Hematopoietic multipotent progenitor cell (in vitro differentiated cells): ENCODE data around the gene MAP2K5. TPM values are rescaled to one million over a fixed set of nuclear protein-coding genes. Genes with fewer than 3 reads are reported as not detected.

Experiments used
- DNase-seq, 3 donors: peaks; one replicate each; pipeline ENCODE4 v3.0.0-alpha.2; 2011 to 2015; ENCODE audit warnings: low read depth in 2 of 3, low spot score in 2 of 3
- total RNA-seq: library from RNA; depleted of rRNA; stranded (reverse); fragments of >200 nt; gene quantifications from one replicate; pipeline ENCODE4 v1.2.3, GENCODE V29; 2012

Gene MAP2K5
- 8.6 TPM for total RNA-seq

DNA sequence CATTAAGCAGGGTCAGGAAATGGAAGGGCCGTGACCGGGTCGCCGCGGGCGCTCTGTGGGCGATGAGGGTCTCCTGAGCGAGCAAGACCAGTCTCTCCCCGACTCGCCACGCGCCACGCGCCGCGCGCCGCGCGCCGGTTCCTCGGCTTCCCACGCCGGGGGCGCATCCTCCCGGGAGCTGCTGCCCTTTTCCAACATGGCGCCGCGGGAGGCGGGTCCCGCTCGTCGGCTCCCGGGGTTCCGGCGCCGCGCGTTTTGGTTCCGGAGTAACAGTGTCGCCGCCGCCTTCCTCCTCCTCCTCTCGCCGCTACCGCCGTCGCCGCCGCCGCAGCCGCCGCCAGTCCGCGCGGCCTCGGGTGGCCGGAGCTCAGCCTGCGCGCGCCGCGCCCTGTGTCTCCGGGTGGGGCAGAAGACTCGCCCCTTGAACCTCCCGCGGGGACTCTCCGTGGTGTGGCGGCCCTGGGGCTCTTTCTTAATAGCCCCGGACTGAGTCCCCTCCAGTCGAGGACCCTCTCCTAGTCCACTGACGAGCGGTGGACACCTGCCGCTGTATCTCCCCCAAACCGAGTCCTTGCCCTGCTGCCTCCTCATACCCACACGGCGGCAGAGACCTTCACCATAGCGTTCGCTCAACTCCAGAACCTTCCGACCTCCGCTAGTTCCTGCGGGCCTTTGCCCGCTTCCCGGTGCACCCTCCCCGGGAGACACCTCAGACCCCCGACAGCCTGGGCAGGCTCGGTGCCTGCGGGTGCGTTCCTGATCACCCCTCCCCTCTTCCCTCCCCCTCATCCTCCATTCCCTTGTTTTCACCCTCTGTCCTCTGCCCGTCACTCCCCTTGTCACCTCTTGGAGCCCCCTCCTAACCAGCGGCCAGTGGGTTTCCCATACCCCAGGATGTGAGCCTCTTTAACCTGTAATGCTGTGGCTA, at the start of gene MAP2K5:
Gene MAP2K5, plus strand, starts transcription at position 284 of the 928 bp plus-strand sequence. Its CDS starts 633 bp downstream, at position 917.
- peak; percentile 60 to 83 (median 69) for DNase-seq

GRCh38 chr15:67495585-67495984, 46.9 kb upstream of the MAP2K5 start:
- no peak for DNase-seq

DNA sequence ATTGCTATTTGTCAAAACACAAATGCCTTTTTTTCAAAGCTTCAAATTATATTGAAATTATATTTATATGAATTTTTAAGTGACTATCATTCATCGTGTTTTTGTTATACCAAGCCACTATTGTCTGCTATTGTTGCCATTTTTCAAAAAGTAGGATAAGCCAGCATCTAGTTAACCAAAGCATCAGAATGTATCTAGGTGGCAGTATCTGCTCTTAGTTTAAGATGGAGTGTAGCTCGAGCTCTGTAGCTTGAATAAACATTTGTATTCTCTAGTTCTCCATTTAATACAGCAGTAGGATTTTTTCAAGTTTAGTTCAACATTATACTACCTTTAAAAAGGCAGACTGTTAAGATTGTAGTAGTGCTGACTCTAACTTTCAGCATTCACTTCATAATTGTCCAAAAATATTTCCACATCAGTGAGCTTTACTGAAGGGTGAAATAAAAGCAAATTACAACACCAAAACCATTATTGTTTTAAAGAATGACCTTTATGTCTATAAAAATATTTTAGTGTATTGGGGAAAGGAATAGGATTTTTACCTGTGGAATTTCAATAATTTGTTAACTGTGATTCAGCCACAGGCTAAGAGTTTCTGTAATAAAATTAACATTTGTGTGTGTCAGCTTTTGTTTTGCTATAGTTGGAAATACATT, 41.2 kb upstream of the MAP2K5 start:
- DNase-seq: peak in 2 of 3 donors; percentile 18 to 64

DNA sequence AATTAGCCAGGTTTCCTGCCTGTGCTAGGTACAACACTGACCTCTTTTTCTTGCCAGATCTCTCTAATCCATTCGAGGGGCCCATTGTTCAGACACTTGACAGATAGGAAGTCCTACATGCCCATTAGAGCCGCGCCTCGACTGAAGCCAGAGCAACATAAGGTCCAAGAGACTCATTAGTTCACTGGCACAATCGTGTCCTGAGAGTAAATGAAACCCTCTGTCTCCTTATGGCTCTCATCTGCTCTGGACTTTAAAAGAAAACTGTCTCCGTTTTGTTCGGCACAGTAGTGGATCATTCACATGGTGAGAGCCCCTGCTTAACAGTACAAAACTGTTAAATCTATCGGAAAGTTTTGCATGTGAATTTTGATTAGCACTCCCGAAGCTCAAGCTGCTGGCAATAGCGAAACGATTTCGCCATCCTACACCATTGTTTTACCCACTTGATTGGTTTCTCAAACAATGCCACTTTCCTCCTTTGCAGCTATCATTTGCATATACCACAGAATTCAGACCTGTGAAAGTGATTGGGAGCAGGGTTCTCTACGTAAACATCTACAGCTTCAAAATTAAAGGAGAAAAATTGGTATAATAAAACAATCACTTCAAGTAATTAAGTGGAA, 40.6 kb upstream of the MAP2K5 start:
- DNase-seq: no peak

GRCh38 chr15:67504056-67504455, 38.4 kb upstream of the MAP2K5 start:
- no peak for DNase-seq

GRCh38 chr15:67504796-67505195, 37.7 kb upstream of the MAP2K5 start:
- no peak for DNase-seq

DNA sequence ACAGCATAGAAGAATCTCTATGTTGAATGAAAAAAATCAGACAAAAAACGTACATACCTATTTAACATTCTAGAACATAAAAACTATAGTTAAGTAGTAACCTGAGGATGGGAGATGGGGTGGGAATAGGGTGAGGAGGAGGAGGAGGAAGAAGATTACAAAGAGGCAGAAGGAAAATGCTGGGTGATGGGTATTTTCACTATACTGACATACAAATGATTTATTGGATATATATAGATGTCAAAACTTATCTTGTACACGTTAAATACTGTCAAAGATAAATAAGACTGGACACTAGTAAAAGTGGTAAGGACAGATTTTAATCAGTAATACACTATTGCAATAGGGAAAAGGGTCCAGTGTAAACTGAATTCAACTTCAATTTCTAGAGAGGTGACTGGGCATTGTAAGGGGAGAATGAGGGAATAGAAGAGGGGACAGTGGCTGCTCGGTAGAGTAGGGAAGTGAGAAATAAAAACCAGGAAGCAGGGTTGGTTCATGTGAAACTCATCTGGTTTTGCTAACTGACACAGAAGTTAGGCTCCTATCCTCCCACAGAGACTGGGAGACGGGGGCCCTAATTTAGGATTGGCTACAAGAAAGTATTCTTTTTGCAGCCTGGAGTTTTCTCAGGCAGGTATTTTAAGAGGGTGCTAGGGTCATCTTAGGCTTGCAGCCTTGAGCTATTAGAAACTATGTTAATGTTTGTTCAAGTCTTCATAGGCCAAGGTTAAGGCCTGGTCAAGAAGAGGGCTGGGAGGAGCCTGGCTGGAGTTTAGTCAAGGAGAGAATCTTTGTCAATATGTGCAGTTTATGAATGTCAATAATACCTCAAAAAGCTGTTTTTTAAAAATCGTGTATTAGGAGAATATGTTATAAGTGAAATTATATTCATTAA, 36.6 kb upstream of the MAP2K5 start:
- DNase-seq: no peak

DNA sequence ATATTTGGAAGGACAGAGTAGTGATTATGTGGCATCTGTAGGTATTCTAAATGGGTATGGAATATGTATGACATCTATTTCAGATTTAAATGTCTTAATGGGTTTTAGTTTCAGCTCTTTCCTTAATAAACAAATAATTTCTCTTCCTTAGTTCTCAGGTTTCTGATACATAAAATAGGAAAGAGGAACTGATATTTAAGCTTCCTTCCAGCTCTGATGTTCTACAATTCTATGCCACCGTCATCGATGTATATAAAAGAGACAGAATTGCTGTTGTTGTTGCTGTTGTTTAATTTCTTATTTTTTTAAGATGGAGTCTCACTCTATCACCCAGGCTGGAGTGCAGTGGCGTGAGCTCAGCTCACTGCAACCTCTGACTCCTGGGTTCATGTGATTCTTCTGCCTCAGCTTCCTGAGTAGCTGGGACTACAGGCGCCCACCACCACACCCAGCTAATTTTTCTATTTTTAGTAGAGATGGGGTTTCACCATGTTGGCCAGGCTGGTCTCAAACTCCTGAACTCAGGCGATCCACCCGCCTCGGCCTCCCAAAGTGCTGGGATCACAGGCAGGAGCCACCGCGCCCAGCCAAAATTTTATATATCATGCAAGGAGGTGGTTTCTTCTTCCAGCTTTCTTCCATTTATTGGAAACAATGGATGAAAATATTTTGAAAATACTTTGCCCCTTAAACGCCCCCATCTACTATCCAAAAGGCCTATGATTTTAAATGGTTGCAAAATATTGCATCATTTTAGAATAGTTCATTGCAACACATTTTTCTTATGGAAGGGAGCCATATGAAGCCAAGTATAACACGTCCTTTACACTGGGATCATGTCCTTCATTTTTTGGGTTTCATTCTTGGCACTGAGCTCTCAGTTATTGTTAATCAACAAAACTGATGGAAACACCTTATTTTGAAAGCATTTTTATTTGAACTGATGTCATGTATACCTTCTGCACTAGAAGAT, 35.4 kb upstream of the MAP2K5 start:
- DNase-seq: no peak

DNA sequence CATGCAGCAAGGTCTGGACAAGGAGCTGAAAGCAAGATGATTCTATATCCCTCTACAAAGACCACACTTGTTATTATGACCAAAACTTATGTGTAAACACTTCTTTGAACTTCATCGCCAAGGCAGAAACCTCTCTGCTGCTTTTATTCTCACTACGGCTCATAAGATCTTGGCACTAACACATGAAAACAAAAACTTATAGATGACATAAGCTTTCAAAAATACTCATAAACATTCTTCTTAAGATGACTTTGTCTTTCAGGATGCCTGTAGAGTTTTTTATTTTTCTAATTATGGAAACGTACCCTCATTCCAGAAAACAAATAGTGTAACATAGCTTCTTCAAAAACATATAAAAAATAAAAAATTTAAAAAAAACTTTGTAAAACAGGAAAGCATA, 34.1 kb upstream of the MAP2K5 start:
- DNase-seq: no peak

DNA sequence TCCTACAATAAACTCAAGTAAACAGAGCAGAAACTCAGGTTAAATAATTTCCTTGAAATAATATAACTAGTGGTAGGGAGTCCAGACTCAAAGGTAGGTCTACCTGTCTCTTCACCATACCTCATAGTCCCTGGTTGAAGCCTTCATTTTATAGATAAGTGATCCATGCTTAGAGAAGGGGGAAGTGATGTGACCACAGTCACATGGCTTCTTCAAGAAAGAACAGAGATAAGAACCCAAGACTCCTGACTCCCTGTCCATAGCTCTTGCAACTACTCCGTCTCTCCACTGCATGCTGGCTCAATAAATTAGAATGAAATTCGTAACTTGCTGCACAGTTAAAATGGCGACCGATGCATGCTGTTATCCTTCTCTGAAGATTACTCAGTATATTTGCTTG, 32.6 kb upstream of the MAP2K5 start:
- peak in 1 of 3 donors; percentile 3 for DNase-seq

GRCh38 chr15:67510597-67511190, 31.8 kb upstream of the MAP2K5 start:
- DNase-seq: no peak

DNA sequence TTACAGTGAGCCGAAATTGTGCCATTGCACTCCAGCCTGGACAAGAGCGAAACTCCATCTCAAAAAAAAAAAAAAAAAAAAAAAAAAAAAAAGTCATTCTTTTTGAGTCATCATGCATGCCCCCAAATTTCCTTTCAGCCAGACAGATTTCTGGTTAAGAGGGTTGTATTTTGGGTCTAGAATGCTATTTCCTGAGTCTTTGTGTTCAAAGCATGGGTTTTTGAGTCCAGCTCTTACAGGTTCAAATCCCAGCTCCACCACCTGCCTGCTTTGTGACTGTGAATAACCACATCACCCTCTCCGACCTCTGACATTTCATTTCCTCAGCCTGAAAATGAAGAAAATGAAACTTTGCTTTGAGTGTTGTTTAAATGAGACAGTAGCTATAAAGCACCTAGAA, 30.9 kb upstream of the MAP2K5 start:
- DNase-seq: no peak

GRCh38 chr15:67512140-67512539, 30.4 kb upstream of the MAP2K5 start:
- DNase-seq: no peak

DNA sequence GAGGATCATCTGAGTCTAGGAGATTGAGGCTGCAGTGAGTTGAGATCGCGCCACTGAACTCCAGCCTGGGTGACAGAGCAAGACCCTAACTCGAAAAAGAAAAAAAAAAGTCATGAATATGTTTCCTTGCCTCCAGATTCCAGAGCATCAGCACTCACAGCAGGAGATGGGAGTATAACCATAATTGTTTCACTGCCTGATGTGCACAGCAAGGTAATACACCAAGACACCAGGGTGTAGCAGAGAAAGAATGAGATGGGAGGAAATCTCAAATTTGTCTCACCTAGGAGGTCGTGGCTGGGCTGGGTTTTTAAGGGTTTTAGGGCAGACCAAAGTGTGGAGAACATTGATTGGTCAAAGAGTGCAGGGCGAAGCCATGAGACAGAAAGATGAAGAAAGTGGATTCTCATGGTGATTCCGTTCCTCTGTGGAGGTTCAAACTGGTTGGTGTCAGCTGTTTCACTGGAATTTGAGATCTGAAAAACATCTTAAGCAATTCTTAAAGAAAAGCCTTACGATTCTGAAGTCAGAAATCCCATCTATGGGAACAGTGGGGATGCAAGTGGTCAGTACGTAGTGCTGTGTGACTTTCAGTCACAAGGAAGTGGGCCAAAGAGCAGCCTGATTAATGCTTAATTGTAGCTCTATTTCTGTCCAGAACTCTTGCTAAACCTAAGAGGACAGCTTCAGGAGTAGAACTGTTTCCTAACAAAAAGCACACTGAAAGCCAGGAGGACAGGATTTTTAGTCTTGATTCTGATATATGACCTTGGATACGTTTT, 29.4 kb upstream of the MAP2K5 start:
- DNase-seq: no peak

DNA sequence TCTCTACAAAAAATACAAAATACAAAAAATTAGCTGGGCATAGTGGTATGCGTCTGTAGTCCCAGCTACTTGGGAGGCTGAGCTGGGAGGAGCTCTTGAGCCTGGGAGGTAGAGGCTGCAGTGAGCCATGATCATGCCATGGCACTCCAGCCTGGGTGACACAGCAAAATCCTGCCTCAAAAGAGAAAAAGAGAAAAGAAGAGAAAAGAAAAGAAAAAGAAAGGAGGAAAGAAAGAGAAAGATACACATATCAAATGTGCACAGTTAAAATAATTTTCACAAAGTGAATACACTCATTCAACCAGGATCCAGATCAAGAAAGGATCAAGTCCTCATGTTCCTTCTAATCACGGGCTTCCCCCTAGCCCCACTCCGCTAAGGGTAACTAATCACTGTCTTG, 27.4 kb upstream of the MAP2K5 start:
- no peak for DNase-seq

DNA sequence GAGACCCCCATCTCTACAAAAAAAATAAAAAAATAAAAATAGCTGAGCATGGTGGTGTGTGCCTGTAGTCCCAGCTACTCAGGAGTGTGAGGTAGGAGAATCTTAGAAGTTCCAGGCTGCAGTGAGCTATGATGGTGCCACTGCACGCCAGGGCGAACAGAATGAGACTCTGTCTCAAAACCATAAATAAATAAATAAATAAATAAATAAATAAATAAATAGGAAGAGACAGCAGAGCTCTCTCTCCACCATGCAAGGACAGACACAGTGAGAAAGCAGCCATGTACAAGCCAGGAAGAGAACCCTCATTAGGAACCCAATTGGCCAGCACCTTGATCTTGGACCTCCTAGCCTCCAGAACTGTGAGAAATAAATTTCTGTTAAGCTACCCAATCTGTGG, 26.9 kb upstream of the MAP2K5 start:
- no peak for DNase-seq

GRCh38 chr15:67520321-67521028, 22.0 kb upstream of the MAP2K5 start:
- peak in 2 of 3 donors; percentile 34 to 62 for DNase-seq
